Left cardiac atrium (tissue), 4 donors: ENCODE data around the gene SELENOM. TPM values are rescaled to one million over a fixed set of nuclear protein-coding genes. Genes with fewer than 3 reads are reported as not detected.
"Not testable (repeated sequence)": the region's sequence is repeated elsewhere in the genome, so short reads cannot be mapped to it uniquely, and the experiment has no call there.

Source experiments
- ATAC-seq, 2 donors: fragments of 200-7000 bp; cut with Tn5 transposase; one replicate each; pipeline ENCODE4 v1.9.1; 2020; ENCODE audit warnings: mild to moderate bottlenecking in 2 of 2, moderate library complexity in 2 of 2
- DNase-seq: peaks from one replicate; pipeline ENCODE4 v3.0.0-alpha.2; 2020
- intact Hi-C, 2 donors: fragments of 100-400 bp; cut with DNase I; formaldehyde crosslinking; loops; one replicate each; pipeline versions ENCODE4 v1.14.1 to v1.15.1; 2022 to 2023
- total RNA-seq, 2 donors: library from RNA; stranded (reverse); fragmentation: NEBNext Ultra II Directional; extraction: Animal tissue kit (Norgen Biotek cat#: 25700); gene quantifications; one replicate each; pipeline ENCODE4 v1.2.1, GENCODE V29; 2021
- donor health status: DM: no; HTN: yes; CAD: no.
- donor health status: DM: no; HTN: yes; CAD: no; lungs with severe emphysema.
- donor health status: DM: yes; HTN: yes; CAD: no.
- donor health status: Dilated cardiomyopathy.

The SELENOM gene
- total RNA-seq, 2 donors from 2014 or later, result 118 to 145 TPM

DNA sequence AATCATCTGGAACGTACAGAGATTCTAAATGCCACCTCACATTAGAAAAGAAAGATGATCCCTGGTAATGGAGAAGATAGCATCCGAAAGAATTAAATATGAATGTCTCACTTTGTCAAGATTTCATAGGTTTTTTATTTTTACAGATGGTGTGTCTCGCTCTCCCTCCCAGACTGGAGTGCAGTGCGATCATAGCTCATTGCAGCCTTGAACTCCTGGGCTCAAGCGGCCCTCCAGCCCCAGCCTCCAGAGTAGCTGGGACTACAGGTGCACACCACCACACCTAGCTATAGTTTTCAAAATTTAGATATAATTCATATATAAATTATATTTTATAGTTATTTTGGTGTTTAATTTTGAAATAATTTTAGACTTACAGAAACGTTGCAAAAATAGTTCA is 43.0 kb downstream of the SELENOM start:
- intact Hi-C loops, result no loop called here
- ATAC-seq, result no peak

GRCh38 chr22:31062566-31063230 is 44.7 kb downstream of the SELENOM start:
- DNase-seq, result no peak
- ATAC-seq, result no peak
- intact Hi-C loops, result no loop called here

More for the DNA sequence above, 43.0 kb downstream of the SELENOM start:
- no peak for DNase-seq

- intact Hi-C loops, ATAC-seq: not testable (repeated sequence)
These were observed 47.7 kb downstream of the SELENOM start for GRCh38 chr22:31059663-31060062.

GRCh38 chr22:31056986-31057599 is 50.3 kb downstream of the SELENOM start:
- intact Hi-C loops, result no loop called here
- ATAC-seq (no peak), DNase-seq (no peak)

More at GRCh38 chr22:31059663-31060062, 47.7 kb downstream of the SELENOM start:
- not testable (repeated sequence) for DNase-seq

DNA sequence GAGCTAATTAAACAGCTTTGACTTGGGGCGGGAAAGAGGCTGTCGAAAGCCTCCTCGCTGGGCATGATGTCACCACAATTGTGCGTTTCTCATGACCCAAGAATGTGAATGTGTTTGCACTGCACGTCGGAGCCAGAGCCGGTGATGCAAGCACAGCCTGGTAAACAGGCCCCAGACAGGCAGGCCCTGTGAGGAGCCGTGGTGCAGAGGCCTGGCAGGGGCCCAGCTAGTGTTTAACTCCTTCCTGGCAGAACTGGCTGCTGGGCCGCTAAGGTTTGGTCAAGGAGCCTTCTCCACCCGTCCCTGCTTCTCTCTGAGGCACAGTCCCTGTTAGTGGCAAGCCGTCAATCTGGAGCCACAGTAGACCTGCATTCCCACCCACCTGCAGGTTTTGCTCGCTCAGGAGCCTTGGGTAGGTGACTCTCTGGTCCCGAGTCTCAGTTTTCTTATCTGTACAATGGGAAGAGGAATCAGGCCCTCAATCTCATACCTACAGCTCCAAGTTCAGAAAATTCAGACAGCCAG is 51.7 kb downstream of the SELENOM start:
- ATAC-seq (peak; percentile 97 to 98), DNase-seq (peak; percentile 91)
- intact Hi-C loops, result no loop called here

- intact Hi-C loops, result no loop called here
- no peak for ATAC-seq
- no peak for DNase-seq
These were observed 52.2 kb downstream of the SELENOM start for GRCh38 chr22:31055117-31055634.

Other genes starting within 250 kb of the SELENOM start
- 10 to 100 TPM; 19.2 to 24.1 TPM for gene MORC2, start 138.8 kb downstream of the SELENOM start, total RNA-seq
- gene TUG1, start 138.3 kb downstream of the SELENOM start, total RNA-seq, result 10 to 100 TPM; 37.7 to 51.3 TPM
- 100 to 1,000 TPM; 142 to 150 TPM for gene SMTN, start 26.2 kb downstream of the SELENOM start, total RNA-seq
- 10 to 100 TPM; 13.3 to 26.4 TPM for gene INPP5J, start 15.4 kb upstream of the SELENOM start, total RNA-seq
- not detected for gene PLA2G3, start 32.9 kb upstream of the SELENOM start, total RNA-seq
- 10 to 100 TPM; 20.2 to 24.4 TPM for gene RNF185, start 52.6 kb upstream of the SELENOM start, total RNA-seq
- gene LIMK2, start 104.7 kb upstream of the SELENOM start, total RNA-seq, result 10 to 100 TPM; 10.2 to 18.5 TPM
- gene PIK3IP1, start 184.9 kb upstream of the SELENOM start, total RNA-seq, result 10 to 100 TPM in 1 of 2 donors, 1 to 10 TPM in 1; 5.2 to 15.6 TPM
- gene PATZ1, start 238.8 kb upstream of the SELENOM start, total RNA-seq, result 10 to 100 TPM; 11.5 to 12.3 TPM